Posterior cingulate gyrus (tissue), 11 donors: ENCODE results near the gene TMPRSS3.

ENCODE experiments used
- DNase-seq, 10 donors: peaks; one replicate each; pipeline versions ENCODE4 v3.0.0 to v3.0.0-alpha.2; 2020 to 2021; ENCODE audit warnings: mixed read lengths in 3 of 10
- intact Hi-C: fragments of 100-400 bp; cut with DNase I; formaldehyde crosslinking; loops from one replicate; pipeline ENCODE4 v1.15.1; 2023

Gene TMPRSS3

DNA sequence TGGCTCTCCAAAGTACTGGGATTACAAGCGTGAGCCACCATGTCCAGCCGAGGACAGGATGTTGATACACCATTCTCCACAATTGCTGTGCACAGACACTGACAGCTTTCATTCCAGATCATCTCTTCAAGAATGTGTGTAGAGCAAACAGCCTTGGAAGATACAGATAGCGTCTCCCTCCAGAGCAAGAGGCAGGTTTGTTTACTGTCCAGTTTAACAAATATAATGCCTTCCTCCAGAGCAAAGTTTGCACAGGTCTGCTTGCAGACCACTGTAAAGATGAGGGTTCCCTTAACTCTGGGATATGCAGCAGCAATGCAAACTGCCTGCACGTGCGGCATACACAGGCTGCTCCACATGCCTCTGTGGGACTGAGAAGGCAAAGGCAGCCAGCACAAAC lies 4.6 kb downstream of the TMPRSS3 start:
- intact Hi-C loops = no loop called here
- DNase-seq = peak in 3 of 10 donors; percentile 2 to 6 (median 4)

DNA sequence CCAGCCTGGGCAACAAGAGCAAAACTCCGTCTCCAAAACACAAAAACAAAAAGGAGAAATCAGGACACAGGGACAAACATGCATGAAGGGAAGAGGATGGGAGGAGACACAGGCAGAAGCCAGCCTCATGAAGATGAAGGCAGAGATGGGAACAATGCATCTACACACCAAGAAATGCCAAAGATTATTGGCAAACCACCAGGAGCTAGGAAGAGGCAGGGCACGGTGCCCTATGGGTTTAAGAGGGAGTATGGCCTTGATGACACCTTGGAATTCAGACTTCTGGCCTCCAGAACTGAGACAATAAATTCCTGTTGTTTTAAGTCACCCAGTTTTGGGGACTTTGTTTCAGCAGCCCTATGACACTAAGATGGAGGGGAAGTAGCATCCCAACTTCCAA lies 5.2 kb downstream of the TMPRSS3 start:
- intact Hi-C loops = no loop called here
- DNase-seq = peak in 1 of 10 donors; percentile 22

GRCh38 chr21:42390193-42390592 lies 5.7 kb downstream of the TMPRSS3 start:
- peak in 2 of 10 donors; percentile 5 to 7 for DNase-seq
- intact Hi-C loops = no loop called here

- intact Hi-C loops = no loop called here
Observed at GRCh38 chr21:42389449-42389835, 6.4 kb downstream of the TMPRSS3 start.

GRCh38 chr21:42388740-42389448 lies 7.0 kb downstream of the TMPRSS3 start:
- peak in 3 of 10 donors; percentile 39 to 75 (median 57) for DNase-seq
- intact Hi-C loops = no loop called here

More at GRCh38 chr21:42389449-42389835, 6.4 kb downstream of the TMPRSS3 start:
- peak in 3 of 10 donors; percentile 5 to 48 (median 33) for DNase-seq

DNA sequence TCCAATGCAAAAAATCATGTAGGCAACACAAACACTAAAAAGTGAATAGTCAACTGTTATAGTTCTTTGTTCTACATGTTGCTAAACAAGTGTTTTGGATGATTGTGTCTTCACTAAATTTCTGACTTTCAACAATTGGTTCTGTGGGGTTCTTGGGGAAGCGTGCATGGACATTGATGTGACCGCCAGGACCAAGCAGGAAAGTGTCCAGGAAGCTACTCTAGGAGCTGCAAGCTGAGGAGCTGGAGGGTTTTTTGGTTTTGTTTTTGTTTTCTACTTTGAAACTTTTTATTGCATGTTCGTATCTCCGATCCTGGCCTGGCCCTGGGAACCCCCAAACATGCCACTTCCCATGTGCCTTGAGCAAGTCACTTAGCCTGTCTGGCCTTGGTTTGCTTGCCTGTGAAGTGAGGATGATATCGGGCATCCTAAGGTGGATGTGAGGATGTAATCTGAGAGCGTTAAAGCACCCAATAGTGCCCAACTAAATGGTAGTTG lies 8.0 kb downstream of the TMPRSS3 start:
- intact Hi-C loops = no loop called here
- peak in 2 of 10 donors; percentile 14 to 66 for DNase-seq

- intact Hi-C loops = no loop called here
- peak in 1 of 10 donors; percentile 3 for DNase-seq
Observed at GRCh38 chr21:42387164-42387563, 8.7 kb downstream of the TMPRSS3 start.

GRCh38 chr21:42386034-42386591 lies 9.7 kb downstream of the TMPRSS3 start:
- peak in 2 of 10 donors; percentile 39 to 48 for DNase-seq
- intact Hi-C loops = no loop called here

GRCh38 chr21:42385619-42386018 lies 10.2 kb downstream of the TMPRSS3 start:
- DNase-seq = peak in 2 of 10 donors; percentile 20 to 45
- intact Hi-C loops = no loop called here

GRCh38 chr21:42384989-42385388 lies 10.9 kb downstream of the TMPRSS3 start:
- intact Hi-C loops = no loop called here
- DNase-seq = peak in 1 of 10 donors; percentile 0

- intact Hi-C loops = no loop called here
- peak in 2 of 10 donors; percentile 8 to 22 for DNase-seq
Observed at GRCh38 chr21:42384156-42384945, 11.5 kb downstream of the TMPRSS3 start.

GRCh38 chr21:42383331-42383730 lies 12.5 kb downstream of the TMPRSS3 start:
- peak in 3 of 10 donors; percentile 39 to 74 (median 53) for DNase-seq
- intact Hi-C loops = no loop called here

DNA sequence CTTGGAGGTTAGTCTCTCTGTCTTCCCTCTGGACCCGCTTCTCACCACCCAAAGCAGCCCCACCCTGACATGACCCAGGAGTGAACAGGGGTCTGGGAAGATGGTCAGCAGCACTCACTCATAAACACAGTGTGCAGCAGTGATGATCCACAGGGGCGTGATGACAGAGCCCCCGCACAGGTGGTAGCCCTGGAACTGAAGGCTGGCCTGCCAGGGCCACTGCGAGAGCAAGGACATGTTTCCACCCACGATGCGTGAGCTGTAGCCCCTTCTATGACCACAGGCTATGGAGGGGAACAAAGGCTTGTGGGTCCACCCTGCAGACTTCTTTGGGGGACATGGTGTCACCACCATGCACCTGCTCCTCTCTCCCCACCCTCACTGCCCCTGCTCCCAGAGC lies 12.9 kb downstream of the TMPRSS3 start:
- peak in 3 of 10 donors; percentile 9 to 69 (median 44) for DNase-seq
- intact Hi-C loops = no loop called here

DNA sequence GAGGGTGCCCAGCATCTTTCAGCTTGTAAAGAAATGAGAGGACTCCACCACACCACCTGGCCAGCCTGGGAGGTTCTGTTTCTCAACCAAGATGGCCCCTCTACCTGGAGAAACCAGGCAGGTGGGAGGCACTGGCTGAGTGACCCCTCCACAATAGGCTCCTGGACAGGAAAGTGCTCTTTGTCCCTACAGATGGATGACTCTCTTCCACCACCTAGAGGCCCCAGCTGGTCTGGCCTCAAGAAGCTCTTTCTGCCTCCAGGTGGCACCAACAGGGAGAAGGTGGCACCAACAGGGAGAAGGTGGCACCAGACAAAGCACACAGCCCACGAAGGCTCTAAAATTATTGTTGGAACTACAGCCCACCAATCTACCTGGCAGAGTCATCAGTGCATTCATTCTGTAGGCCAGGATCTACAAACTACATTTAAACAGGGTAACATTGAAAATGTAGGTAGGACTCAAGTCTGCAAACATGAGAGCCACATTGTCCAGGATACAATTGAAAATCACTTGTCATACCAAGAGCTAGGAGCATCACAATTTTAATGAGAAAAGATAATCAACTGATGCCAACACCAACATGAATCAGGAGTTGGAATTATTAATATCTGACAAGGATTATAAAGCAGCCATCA lies 14.4 kb downstream of the TMPRSS3 start:
- DNase-seq = peak in 3 of 10 donors; percentile 15 to 41 (median 30)
- intact Hi-C loops = no loop called here

- peak in 2 of 10 donors; percentile 25 to 41 for DNase-seq
- intact Hi-C loops = no loop called here
Observed at GRCh38 chr21:42379426-42380215, 16.2 kb downstream of the TMPRSS3 start.

GRCh38 chr21:42378418-42378817 lies 17.4 kb downstream of the TMPRSS3 start:
- DNase-seq = peak in 1 of 10 donors; percentile 9
- intact Hi-C loops = no loop called here

DNA sequence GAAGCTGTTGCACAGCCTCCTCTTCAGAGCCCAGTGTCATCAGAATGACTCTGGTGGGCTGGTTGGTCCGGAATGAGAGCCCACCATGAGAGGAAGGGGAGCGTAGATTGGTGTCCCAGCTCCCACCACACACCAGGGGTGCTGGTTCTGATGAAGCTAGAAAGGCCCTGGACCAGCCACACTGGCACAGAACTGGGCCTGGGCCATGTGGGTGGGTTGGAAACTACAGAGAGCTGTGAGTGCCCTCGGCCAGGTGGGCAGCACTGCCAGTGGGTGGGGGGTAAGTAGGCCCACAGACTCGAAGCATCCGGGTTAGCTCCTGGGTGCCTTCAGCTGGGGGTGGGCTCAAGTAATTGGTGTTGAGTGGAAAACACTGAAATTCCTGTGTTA lies 17.9 kb downstream of the TMPRSS3 start:
- intact Hi-C loops = no loop called here
- DNase-seq = peak in 2 of 10 donors; percentile 39 to 54

GRCh38 chr21:42377211-42377950 lies 18.5 kb downstream of the TMPRSS3 start:
- peak in 2 of 10 donors; percentile 25 to 48 for DNase-seq
- intact Hi-C loops = no loop called here
